GM23338 (cell line): ENCODE measurements around the gene OXGR1. TPM values are rescaled to one million over a fixed set of nuclear protein-coding genes. Genes with fewer than 3 reads are reported as not detected.

Experiments used
- ATAC-seq: fragments of 200-7000 bp; cut with Tn5 transposase; 3 replicates; pipeline ENCODE4 v1.9.1; 2020
- DNase-seq: peaks from one replicate; pipeline ENCODE4 v3.0.0-alpha.2; 2015; ENCODE audit warnings: low spot score
- H2AFZ ChIP-seq: fragments of 200-600 bp; sonication (generic); 2 replicates; pipeline ENCODE4 v1.8.0; 2016; ENCODE audit warnings: antibody characterized with exemption, mild to moderate bottlenecking, moderate library complexity
- H3F3A ChIP-seq: fragments of 200-600 bp; sonication (generic); replicated peaks from 2 replicates; pipeline ENCODE4 v1.8.0; 2017; ENCODE audit warnings: antibody characterized with exemption, mixed run types, low read depth
- H3K27ac ChIP-seq: fragments of 200-600 bp; sonication (generic); 2 replicates; pipeline ENCODE4 v1.6.1; 2016; ENCODE audit warnings: low read depth
- H3K27me3 ChIP-seq: fragments of 200-600 bp; sonication (generic); 2 replicates; pipeline ENCODE4 v1.8.0; 2016; ENCODE audit warnings: mild to moderate bottlenecking, mixed run types, moderate library complexity; ENCODE audit not compliant: insufficient read depth
- H3K36me3 ChIP-seq: fragments of 200-600 bp; sonication (generic); 2 replicates; pipeline ENCODE4 v1.8.0; 2016; ENCODE audit warnings: mild to moderate bottlenecking; ENCODE audit not compliant: insufficient read depth
- H3K4me1 ChIP-seq: fragments of 200-600 bp; sonication (generic); 2 replicates; pipeline ENCODE4 v1.8.0; 2016; ENCODE audit warnings: mild to moderate bottlenecking, moderate library complexity; ENCODE audit not compliant: insufficient read depth
- H3K4me2 ChIP-seq: fragments of 200-600 bp; sonication (generic); 2 replicates; pipeline ENCODE4 v1.7.1; 2017; ENCODE audit warnings: mixed run types
- H3K4me3 ChIP-seq: fragments of 200-600 bp; sonication (generic); 2 replicates; pipeline ENCODE4 v1.6.1; 2016; ENCODE audit warnings: mixed run types
- H3K79me2 ChIP-seq: fragments of 200-600 bp; sonication (generic); replicated peaks from 2 replicates; pipeline ENCODE4 v1.8.0; 2017; ENCODE audit warnings: mild to moderate bottlenecking; ENCODE audit not compliant: insufficient read depth
- H3K9me2 ChIP-seq: fragments of 200-600 bp; sonication (generic); 2 replicates; pipeline ENCODE4 v1.8.0; 2017; ENCODE audit not compliant: insufficient read depth
- H4K20me1 ChIP-seq: fragments of 200-600 bp; sonication (generic); replicated peaks from 2 replicates; pipeline ENCODE4 v1.8.0; 2017; ENCODE audit warnings: mild to moderate bottlenecking; ENCODE audit not compliant: insufficient read depth
- H3K27ac Mint-ChIP-seq: 2 replicates; pipeline ENCODE4 v1.8.0; 2020; ENCODE audit warnings: inconsistent platforms, mild to moderate bottlenecking, moderate library complexity, mixed read lengths
- H3K27me3 Mint-ChIP-seq: 3 replicates; pipeline ENCODE4 v1.8.0; 2022; ENCODE audit warnings: low read depth, mild to moderate bottlenecking, moderate library complexity, mixed read lengths, inconsistent platforms; ENCODE audit not compliant: insufficient read depth, poor library complexity
- H3K36me3 Mint-ChIP-seq: 3 replicates; pipeline ENCODE4 v1.8.0; 2021; ENCODE audit warnings: low read depth, mild to moderate bottlenecking, inconsistent platforms, moderate library complexity, mixed read lengths
- H3K4me1 Mint-ChIP-seq: 3 replicates; pipeline ENCODE4 v1.8.0; 2020; ENCODE audit warnings: mild to moderate bottlenecking, inconsistent platforms, mixed read lengths
- H3K4me3 Mint-ChIP-seq: 3 replicates; pipeline ENCODE4 v1.8.0; 2021; ENCODE audit warnings: moderate library complexity, mild to moderate bottlenecking, inconsistent platforms, mixed read lengths
- H3K9me3 Mint-ChIP-seq: 3 replicates; pipeline ENCODE4 v1.8.0; 2020; ENCODE audit warnings: moderate library complexity, mild to moderate bottlenecking, inconsistent platforms, mixed read lengths
- CREB1 ChIP-seq: fragments of 250-450 bp; sonication (Bioruptor Pico); IDR thresholded peaks from 2 replicates; pipeline ENCODE4 v1.5.0; 2020; ENCODE audit warnings: low read depth, mild to moderate bottlenecking, moderate library complexity
- CTCF ChIP-seq, 2 experiments: fragments of 200-600 bp in 1 of 2; sonication (generic) in 1 of 2; conservative IDR thresholded peaks; 2 replicates each; pipeline versions ENCODE4 v1.5.1 to v1.6.1; 2016 to 2017; ENCODE audit warnings: antibody characterized with exemption in 2 of 2, low read depth in 2 of 2, mild to moderate bottlenecking in 2 of 2, moderate library complexity in 1 of 2
- ETS1 ChIP-seq: IDR thresholded peaks from 2 replicates; pipeline ENCODE4 v1.6.1; 2016; ENCODE audit warnings: antibody characterized with exemption
- EZH2 ChIP-seq: fragments of 200-600 bp; sonication (generic); IDR thresholded peaks from one replicate; pipeline ENCODE4 v1.8.0; 2017; ENCODE audit warnings: antibody characterized with exemption, mild to moderate bottlenecking, low read depth; ENCODE audit not compliant: unreplicated experiment
- EZH2phosphoT487 ChIP-seq: fragments of 200-600 bp; sonication (generic); IDR thresholded peaks from one replicate; pipeline ENCODE4 v1.8.1; 2018; ENCODE audit warnings: antibody characterized with exemption; ENCODE audit not compliant: unreplicated experiment
- JUNB ChIP-seq: IDR thresholded peaks from one replicate; pipeline ENCODE4 v1.6.1; 2016; ENCODE audit warnings: antibody characterized with exemption; ENCODE audit not compliant: unreplicated experiment
- NANOG ChIP-seq: IDR thresholded peaks from 2 replicates; pipeline ENCODE4 v1.6.1; 2016; ENCODE audit warnings: antibody characterized with exemption, borderline replicate concordance
- REST ChIP-seq: IDR thresholded peaks from one replicate; pipeline ENCODE4 v1.6.1; 2018; ENCODE audit warnings: antibody characterized with exemption; ENCODE audit not compliant: unreplicated experiment
- STAT1 ChIP-seq: IDR thresholded peaks from one replicate; pipeline ENCODE4 v1.6.1; 2016; ENCODE audit warnings: antibody characterized with exemption; ENCODE audit not compliant: unreplicated experiment
- ZNF114 ChIP-seq: fragments of 250-450 bp; sonication (Bioruptor Pico); IDR thresholded peaks from 2 replicates; pipeline ENCODE4 v1.5.0; 2020; ENCODE audit warnings: mild to moderate bottlenecking, moderate library complexity
- ZNF462 ChIP-seq: fragments of 250-450 bp; sonication (Bioruptor Pico); IDR thresholded peaks from 2 replicates; pipeline ENCODE4 v1.5.0; 2020; ENCODE audit warnings: mild to moderate bottlenecking, moderate library complexity
- polyA plus RNA-seq: library from polyadenylated mRNA; unstranded; fragments of >200 nt; fragmentation: Nextera tagmentation; extraction: Ambion mirVana; gene quantifications from 2 replicates; pipeline ENCODE4 v1.2.1, GENCODE V29; 2016
- total RNA-seq: library from RNA; depleted of rRNA; stranded (reverse); fragments of >200 nt; shearing (Covaris generic); gene quantifications from 2 replicates; pipeline ENCODE4 v1.2.3, GENCODE V29; 2014

The OXGR1 gene
- total and polyA plus RNA-seq, 2 experiments from 2014 or later, result 0.29 to 0.80 TPM

GRCh38 chr13:97021241-97021640 is 27.0 kb upstream of the OXGR1 start:
- DNase-seq, result no peak
- H3K36me3 ChIP-seq, result no peaks in the 10 kb centered on the region
- no peak overlapping the region for H3K4me3 ChIP-seq
- no peaks in the 10 kb centered on the region for H3K4me1 ChIP-seq
- no peak overlapping the region for H3K27ac ChIP-seq
- H3K36me3 Mint-ChIP-seq, result no peaks in the 10 kb centered on the region
- H2AFZ ChIP-seq, result no peak overlapping the region
- ATAC-seq, result no peak
- no peaks in the 10 kb centered on the region for H3K79me2 ChIP-seq
- H3K4me2 ChIP-seq, result no peak overlapping the region
- no peaks in the 10 kb centered on the region for H3F3A ChIP-seq
- H3K4me3 Mint-ChIP-seq, result no peak overlapping the region
- no peak overlapping the region for H3K27ac Mint-ChIP-seq
- no peaks in the 10 kb centered on the region for H4K20me1 ChIP-seq
- no peaks in the 10 kb centered on the region for H3K27me3 Mint-ChIP-seq
- no peaks in the 10 kb centered on the region; the same call in 2 of the 3 replicates for H3K9me3 Mint-ChIP-seq
- TF ChIP-seq ZNF462 (CRISPR knock-in tag) (no peak), EZH2 (no peak), NANOG (no peak), ETS1 (no peak), EZH2phosphoT487 (no peak), ZNF114 (no peak), JUNB (no peak), STAT1 (no peak), REST (no peak), CTCF (conservative IDR thresholded peaks at IDR 0.05; ENCODE audit: low read depth in 2 of 2) (no peak), CREB1 (no peak)
- no peaks in the 10 kb centered on the region for H3K9me2 ChIP-seq
- H3K27me3 ChIP-seq, result no peaks in the 10 kb centered on the region
- peaks cover 6% of the 10 kb centered on the region; the same call in 2 of the 3 replicates for H3K4me1 Mint-ChIP-seq
